HG02763 (cell line): Measurements from ENCODE around the gene FNDC8.
"Not testable (repeated sequence)": the region's sequence is repeated elsewhere in the genome, so short reads cannot be mapped to it uniquely, and the experiment has no call there.

Experiments used
- ATAC-seq: cut with Tn5 transposase; IDR thresholded peaks from one replicate; pipeline ENCODE4 v1.9.1; 2021; ENCODE audit warnings: mild to moderate bottlenecking, moderate library complexity; ENCODE audit not compliant: unreplicated experiment

The FNDC8 gene

GRCh38 chr17:35141681-35142466 is 20.5 kb downstream of the FNDC8 start, which contains the start of gene NLE1:
TSS of gene NLE1 (minus strand) at chr17:35142303. CDS start at chr17:35142275, 28 bp downstream.
- peak; percentile 70 for ATAC-seq

- ATAC-seq = no peak
Observed at GRCh38 chr17:35142467-35142796, 21.0 kb downstream of the FNDC8 start.

GRCh38 chr17:35144840-35145239 is 23.4 kb downstream of the FNDC8 start:
- no peak for ATAC-seq

- no peak for ATAC-seq
Observed at GRCh38 chr17:35146214-35146833, 24.9 kb downstream of the FNDC8 start.

- ATAC-seq = no peak
Observed at GRCh38 chr17:35147375-35147905, 26.0 kb downstream of the FNDC8 start, which contains the start of gene UNC45B. TSS of gene UNC45B (plus strand) at chr17:35147817. CDS start at chr17:35148264, 447 bp downstream.

- ATAC-seq = no peak
Observed at GRCh38 chr17:35148144-35148543, 26.7 kb downstream of the FNDC8 start.

- ATAC-seq = no peak
Observed at GRCh38 chr17:35149941-35150340, 28.5 kb downstream of the FNDC8 start.

GRCh38 chr17:35151080-35151479 is 29.7 kb downstream of the FNDC8 start:
- ATAC-seq = not testable (repeated sequence)

GRCh38 chr17:35152421-35153140 is 31.2 kb downstream of the FNDC8 start:
- no peak for ATAC-seq

- no peak for ATAC-seq
Observed at GRCh38 chr17:35154196-35155165, 33.1 kb downstream of the FNDC8 start.

GRCh38 chr17:35155246-35155645 is 33.8 kb downstream of the FNDC8 start:
- ATAC-seq = no peak

GRCh38 chr17:35159940-35160339 is 38.5 kb downstream of the FNDC8 start:
- ATAC-seq = no peak

GRCh38 chr17:35160354-35161201 is 39.2 kb downstream of the FNDC8 start:
- ATAC-seq = no peak

- ATAC-seq = no peak
Observed at GRCh38 chr17:35161281-35161761, 39.9 kb downstream of the FNDC8 start.

- ATAC-seq = no peak
Observed at GRCh38 chr17:35162755-35163154, 41.3 kb downstream of the FNDC8 start.

- no peak for ATAC-seq
Observed at GRCh38 chr17:35163886-35164285, 42.5 kb downstream of the FNDC8 start.

- ATAC-seq = no peak
Observed at GRCh38 chr17:35164716-35165115, 43.3 kb downstream of the FNDC8 start.

- ATAC-seq = no peak
Observed at GRCh38 chr17:35166526-35166925, 45.1 kb downstream of the FNDC8 start.

- no peak for ATAC-seq
Observed at GRCh38 chr17:35167046-35167445, 45.6 kb downstream of the FNDC8 start.
